Measurements from ENCODE around the gene TPM4.
A peak's percentile ranks its signal among the peaks of the same experiment; 100 is the strongest.

Gene TPM4

DNA sequence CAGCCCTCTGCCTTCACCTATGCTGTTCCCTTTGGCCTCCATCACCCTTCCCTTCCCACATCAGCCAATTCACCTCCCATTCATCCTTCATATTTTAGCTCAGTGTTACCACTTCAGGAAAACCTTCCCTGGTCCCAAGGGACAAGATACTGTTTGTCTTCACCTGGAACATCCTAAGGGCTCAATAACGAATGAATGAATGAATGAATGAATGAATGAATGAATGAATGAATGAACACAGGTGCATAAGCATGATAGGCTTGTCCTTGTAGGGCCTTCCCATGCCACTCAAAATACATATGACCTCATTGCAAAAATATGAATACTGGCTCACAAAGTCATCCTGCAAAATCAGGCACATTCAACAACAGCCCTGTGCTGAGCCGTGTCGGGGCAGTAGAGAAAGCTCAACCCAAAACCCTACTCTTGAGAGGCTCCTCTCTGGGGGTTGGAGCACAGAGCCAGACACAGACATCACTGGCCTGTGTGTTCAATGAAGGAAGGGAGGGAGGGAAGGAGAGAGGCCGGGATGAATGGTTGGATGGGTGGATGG lies 33.7 kb upstream of the TPM4 start:
- no peak for DNase-seq

DNA sequence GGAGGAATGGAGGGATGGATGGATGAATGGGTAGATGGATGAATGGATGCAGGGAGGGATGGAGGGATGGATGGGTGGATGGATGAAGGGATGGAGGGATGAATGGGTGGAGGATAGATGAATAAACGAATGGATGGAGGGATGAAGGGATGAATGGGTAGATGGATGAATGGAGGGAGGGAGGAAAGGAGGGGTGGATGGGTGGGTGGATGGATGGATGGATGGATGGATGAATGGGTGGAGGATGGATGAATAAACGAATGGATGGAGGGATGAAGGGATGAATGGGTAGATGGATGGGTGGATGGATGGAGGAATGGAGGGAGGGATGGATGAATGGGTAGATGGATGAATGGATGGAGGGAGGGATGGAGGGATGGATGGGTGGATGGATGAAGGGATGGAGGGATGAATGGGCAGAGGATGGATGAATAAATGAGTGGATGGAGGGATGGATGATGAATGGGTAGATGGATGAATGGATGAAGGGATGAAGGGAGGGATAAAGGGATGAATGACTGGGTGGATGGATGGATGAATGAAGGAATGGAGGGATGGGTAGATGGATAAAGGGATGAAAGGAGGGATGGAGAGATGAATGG lies 33.0 kb upstream of the TPM4 start:
- DNase-seq: no peak

DNA sequence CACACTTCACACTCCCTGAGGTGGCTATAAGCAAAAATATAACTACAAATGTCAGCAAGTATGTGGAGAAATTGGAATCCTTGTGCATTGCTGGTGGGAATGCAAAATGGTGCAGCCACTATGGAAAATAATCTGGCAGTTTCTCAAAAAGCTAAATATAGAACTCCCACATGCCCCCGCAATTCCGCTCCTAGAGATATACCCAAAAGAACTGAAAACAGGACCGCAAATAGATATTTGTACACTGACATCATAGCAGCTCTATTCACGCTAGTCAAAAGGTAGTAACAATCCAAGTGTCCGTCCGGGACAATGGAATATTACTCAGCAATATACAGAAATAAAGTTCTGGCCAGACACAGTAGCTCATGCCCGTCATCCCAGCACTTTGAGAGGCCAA lies 31.5 kb upstream of the TPM4 start:
- DNase-seq: no peak

DNA sequence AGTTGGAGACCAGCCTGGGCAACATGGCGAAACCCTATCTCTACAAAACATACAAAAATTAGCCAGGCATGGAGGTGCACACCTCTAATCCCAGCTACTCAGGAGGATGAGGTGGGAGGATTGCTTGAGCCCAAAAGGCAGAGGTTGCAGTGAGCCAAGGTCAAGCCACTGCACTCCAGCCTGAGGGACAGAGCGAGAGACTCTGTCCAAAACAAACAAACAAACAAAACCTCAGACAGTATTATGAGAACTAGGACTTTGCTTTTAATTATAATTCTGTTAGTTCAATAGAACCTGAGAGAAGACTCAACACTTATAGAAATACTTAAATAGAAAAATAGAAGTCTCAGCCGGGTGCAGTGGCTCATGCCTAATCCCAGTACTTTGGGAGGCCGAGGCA lies 31.1 kb upstream of the TPM4 start:
- DNase-seq: no peak

DNA sequence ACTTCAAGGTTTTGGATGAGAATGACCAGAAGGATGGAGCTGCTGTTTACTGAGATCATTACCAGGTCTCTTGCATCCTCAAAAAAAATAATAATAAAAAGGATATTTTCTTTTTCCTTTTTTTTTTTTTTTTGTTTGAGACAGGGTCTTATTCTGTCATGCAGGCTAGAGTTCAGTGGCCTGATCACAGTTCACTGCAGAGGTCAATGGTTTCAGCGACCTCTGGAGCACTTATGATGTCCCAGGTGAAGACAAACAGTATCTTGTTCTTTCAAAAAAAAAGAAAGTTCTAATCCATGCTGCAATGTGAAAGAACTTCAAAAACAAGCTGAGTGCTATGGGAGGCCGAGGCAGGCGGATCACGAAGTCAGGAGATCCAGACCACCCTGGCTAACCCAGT lies 30.4 kb upstream of the TPM4 start:
- DNase-seq: no peak

DNA sequence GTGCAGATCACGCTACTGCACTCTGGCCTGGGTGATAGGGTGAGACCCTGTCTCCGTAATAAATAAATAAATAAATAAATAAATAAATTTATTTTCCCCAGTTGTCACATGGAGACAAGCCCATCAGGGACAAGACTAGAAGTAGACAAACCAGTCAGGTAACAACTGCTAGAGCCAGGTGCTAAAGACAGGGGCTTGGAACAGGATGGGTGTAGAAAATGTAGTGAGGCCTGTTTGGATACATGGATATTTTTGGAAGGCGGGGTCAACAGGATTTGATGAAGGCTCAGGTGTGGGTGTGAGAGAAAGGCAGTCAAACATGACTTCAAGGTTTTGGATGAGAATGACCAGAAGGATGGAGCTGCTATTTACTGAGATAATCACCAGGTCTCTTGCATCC lies 27.7 kb upstream of the TPM4 start:
- no peak for DNase-seq

DNA sequence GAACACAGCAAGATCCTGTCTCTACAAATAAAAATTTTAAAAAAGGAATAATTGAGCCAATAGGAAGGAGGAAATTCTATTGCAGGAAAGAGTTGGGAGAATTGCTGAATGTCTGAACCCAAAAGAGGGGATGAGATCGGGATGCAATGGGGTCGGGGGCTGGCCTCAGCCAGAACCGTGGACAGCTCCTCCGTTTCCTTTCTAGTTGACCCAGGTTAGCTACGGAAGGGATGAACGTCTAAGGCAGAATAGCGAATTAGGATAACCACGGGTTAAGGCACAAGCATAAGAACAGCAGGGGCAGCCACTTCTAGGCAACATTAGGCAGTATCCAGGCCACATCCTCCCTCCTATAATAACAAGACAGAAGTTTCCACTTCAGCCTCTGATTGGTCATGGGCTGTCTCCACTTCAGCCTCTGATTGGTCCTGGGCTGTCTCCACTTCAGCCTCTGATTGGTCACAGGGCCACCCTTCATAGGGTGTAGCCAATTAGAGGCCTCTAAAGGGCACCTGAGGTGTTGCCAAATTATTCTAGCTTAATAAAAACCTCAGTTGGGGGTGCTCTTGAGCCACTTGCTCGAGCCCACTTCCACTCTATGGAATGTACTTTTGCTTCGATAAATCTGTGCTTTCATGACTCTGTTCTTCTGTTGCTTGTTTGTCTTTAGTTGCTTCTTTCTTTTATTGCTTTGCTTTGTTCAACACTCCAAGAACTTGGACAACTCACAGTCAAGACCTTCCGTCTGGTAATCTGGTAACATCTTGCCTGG lies 24.9 kb upstream of the TPM4 start:
- no peak for DNase-seq

DNA sequence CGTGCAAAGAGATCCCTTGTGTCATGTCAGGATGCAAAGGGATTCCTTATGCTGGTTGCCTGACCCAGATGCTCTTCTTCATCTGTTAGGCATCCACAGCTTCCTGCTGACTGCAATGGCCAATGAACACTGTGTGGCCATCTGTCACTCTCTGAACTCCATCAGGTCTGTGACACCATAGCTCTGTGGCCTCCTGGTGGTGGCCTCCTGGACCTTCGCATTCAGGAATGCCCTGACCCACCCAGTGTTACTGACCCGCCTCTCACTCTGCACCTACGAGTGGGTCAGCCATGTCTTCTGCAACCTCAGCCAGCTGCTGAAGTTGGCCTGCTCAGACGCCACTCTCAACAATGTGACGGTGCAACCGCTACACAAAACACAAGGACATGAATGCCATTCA lies 23.9 kb upstream of the TPM4 start:
- no peak for DNase-seq

DNA sequence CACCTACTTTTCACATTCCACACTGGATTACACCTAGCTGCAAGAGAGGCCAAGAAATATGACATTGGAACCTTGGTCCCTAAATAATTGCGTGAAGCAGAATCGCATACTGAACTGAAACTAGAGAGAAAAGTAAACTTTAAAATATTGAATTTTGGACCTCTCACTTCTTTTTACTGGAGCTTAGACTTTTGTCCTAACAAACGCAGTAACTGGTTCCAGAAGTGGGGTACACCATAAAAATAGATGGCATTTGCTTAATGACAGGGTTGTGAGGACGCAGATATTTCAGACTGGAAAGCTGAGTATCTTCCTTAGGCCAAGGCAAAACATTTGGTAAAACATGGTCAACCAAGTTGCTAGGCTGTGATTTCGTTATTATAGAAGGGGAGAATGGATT lies 19.2 kb upstream of the TPM4 start:
- no peak for DNase-seq

DNA sequence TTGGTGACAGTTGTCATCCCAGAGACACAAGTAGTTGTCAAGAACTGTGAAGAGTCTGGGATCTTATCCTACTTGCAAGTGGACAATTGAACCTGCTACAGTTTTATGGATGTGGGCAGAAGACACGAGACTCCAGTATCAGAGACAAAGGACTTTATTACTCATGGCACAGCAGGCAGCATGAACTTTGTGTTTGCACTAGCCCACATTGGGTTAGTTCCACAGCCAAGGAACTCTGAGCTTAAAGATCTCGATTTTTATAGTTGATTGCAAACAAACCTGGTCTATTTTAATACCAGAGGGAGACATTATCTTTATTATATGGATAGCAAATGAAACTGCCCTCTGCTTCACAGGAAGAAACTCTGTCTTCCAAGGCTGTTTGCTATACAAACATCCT lies 16.0 kb upstream of the TPM4 start:
- no peak for DNase-seq

DNA sequence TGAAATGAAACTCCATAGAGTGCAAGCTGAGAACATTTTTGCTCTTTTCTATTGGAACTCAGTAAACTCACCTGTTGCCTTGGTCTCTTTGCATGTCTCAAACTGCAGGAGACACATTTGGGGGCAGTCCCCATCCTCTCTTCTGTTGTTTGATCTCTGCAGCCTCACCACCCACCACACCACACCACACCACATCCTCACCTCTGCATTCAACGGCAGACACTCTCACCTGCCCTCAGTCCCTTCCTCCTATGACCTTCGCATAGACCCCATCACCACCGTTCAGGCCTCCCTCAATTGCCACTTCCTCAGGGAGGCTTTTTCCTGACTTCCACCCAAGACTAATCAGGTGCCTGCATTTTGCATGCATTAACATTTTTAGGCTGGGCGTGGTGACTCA lies 14.4 kb upstream of the TPM4 start:
- DNase-seq: no peak

DNA sequence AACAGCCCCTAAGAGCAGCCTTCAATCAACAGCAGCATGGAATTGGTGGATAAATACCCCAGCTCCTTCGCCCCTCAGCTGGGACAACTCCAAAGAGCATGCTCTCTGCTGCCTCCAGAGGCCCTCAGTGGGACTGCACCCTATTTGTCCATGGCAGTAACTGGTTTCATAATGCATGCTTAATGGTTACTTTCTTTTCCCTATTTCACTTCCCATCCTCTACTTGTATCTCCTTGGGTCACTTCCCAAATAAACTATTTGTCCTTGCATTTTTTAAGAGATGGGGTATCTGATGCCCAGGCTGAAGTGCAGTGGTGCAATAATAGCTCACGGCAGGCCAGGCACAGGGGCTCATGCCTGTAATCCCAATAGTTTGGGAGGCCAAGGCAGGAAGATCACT lies 13.5 kb upstream of the TPM4 start:
- DNase-seq: peak in 1 of 2 experiments; percentile 31

DNA sequence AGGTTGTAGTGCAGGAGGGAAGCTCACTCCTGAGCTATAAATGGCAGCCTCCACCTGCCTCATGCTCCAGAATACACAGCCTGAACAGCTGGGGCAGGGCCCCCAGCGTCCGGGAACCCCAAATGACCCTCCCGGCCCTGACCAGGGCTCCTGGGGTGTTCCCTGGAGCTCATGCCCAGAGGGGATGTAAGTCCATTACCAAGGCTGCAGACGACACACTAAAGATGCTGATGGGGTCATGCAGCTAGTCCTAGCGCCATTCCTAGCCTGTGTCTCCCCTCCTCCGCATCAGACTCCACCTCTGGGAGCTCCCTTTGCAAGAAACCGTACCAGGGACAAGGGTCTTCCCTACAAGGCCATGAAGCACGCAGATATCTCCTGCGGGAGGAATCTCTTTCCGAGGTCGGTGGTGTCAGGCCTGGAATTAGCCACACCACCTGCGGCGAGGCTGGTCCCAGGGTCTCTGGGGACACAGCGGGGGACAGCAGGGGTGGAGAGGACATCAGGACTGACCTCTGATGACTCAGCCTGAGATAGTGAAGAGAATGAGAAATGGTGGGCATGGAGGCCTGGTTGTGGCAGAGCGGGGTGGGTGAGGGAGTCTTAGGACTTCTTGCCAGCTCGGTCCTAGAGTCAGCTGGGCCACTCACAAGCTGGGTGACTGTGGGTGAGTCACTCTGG lies 11.9 kb upstream of the TPM4 start:
- DNase-seq: no peak

DNA sequence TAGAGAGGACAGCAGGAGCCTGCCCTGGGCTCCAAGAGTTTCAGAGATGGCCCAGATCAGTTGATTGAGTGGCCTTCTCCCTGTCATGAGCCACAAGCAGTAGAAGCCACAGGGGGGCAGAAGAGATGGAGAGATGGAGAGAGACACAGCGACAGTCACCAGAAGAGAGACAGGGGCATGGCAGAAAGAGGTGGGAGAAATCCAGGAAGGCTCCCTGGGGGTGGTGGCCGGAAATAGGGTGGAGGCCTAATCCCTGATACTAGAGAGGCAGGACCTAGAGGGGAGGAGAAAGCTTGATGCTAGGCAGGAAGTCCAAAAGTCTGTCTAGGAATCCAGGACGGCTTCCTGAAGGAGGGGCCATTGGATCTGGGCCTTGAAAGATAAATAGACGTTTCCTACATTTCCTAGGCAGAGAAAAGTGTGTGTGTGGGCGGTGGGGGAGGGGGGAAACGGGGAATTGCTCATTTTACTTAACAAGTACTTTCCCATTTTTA lies 9.6 kb upstream of the TPM4 start:
- peak in 1 of 2 experiments; percentile 25 for DNase-seq

DNA sequence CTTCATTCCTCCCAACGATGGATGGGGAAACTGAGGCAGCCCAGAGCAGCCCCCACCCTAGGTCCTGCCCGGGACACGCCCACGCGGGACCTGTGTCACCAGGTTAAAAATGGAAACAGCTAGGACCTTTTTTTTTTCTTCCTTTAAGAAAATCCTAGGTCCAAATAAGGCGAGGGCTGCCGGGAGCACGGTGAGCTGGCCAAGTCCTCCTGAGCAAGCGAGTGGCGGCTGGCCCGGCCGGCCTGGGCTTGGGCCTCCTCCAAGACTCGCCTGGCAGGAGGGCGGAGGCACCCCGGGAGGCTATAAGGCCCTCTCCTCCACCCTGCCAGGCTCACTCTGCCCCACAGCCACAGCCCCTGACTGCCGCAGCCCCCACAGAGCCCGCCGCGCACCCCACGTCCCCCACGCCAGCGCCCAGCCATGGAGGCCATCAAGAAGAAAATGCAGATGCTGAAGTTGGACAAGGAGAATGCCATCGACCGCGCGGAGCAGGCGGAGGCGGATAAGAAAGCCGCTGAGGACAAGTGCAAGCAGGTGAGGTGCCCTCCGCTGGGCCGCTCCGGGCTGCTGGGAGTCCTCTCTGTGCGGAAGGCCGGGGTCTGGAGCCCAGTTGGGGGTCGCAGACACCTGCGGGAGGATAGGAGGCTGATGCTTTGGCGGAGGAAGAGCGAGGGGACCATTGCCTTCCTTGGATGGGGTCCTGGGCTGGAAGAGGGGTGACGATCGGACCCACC lies 8.9 kb upstream of the TPM4 start:
- no peak for DNase-seq

DNA sequence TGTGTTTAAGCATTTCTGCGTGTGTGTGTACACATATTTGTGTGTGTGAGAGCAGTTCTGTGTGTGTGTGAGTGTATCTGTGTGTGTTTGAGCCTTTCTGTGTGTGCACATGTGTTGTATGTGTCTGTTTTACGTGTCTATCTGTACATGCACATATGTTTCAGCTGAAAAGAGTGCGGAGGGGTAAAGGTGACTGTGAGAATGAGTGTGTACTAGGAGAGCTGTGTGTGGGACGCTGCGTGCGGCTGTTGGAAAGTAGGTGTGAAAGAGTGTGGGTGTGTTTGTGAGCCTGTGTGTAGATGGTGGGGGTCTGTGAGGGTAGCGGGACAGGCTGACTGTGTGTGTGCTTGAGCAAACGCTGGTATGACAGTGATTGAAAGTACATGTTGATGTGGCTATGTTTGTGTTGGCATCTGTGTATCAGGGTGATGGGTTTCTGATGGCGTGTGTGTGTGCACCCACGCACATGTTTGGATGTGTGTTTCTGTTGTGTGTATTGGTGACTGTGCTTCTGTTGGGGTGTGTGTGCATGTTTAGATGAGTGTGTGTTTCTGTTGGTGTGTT lies 7.5 kb upstream of the TPM4 start:
- no peak for DNase-seq

DNA sequence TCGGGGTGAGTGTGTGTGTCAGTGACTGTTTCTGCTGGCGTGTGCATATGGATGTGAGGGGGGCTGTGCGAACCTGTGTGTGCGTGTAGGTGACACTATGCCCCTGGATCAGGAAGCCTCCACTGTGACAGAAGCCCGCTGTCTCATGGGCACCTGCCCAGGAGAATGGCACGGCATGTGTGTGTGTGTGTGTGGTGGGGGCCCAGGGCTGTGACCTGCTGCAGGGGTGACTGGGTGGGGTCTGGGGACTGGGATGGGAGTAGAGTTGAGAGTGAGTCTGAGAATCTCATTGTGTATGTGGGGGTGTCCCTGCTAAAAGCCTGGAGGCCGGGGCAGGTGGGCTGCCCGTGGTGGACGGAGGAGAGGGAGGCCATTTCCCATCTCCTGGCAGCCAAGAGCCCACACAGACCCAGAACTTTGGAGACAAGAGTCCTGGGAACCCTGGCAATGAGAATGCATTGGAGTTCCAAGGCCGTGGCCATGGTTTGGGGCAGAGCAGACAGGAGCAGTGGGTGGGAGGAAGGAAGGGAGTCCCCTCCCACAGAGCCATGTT lies 6.4 kb upstream of the TPM4 start:
- DNase-seq: no peak

DNA sequence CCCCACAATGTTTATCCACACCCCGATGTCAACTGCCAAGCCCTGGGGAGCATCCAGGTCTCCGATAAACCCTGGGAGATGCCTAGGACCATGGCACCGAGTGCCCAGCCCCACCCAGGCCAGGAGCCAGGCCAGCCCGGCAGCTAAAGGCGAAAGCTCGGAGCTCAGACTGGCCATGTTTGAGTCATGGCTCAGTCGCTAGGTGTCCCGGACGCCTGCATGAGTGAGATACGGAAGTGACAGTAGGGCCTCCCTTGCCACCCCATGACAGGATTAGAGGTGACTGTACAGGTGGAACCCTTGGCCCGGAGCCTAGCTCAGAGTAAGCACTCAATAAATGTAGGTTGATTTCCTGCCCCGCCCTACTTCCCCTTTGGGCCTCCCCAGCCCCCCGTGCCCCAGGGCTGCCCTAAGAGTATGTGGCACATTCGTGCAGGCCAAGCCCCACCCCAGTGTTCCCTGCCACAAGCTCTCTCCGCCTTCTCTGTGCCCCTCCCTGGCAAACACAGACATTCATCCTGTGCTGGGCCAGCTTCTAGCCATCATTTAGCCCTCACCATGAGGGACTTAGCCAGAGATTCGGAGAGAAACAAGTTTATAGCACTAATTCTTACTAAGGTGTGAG lies 5.8 kb upstream of the TPM4 start:
- DNase-seq: no peak

DNA sequence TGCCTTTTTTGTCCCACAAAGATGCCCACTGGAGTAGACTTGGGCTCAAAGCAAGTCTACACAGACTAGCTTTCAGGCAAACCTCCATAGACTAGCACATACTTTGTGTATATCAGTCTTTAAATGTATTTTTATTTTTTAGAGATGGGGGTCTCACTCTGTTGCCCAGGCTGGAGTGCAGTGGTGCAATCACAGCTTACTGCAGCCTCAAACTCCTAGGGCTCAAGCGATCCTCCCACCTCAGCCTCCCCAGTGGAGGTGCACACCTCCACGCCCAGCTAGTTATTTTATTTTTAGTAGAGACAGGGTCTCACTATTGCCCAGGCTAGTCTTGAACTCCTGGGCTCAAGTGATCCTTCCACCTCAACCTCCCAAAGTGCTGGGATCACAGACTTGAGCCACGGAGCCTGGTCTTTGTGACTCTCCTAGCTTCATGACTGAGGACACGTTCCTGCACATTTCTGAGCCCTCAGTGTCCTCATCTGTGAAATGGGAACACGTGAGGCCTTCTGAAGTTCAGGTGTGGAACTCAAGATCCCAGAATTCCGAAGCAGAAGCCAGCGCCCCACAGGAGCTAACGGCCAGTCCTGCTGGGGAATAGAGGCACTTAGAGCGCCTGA lies 5.1 kb upstream of the TPM4 start:
- no peak for DNase-seq

DNA sequence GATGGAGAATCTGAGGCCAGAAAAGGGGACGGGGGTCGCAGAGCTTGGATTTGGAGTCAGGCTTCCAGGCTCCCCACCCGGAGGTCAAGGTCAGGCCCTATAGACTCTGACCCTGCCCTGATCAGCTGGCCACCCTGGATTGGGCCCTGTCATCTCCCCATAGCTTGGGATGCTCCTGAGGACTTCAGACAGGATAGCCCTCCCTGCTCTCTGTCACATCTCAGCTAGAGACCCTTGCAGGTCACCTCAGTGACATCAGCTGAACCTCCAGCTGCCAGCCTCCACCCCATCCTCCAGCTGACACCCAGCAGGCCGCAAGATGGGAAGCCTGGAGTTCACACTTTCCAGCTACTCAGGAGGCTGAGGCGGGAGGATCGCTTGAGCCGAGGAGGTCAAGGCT lies 2.8 kb upstream of the TPM4 start:
- DNase-seq: no peak

DNA sequence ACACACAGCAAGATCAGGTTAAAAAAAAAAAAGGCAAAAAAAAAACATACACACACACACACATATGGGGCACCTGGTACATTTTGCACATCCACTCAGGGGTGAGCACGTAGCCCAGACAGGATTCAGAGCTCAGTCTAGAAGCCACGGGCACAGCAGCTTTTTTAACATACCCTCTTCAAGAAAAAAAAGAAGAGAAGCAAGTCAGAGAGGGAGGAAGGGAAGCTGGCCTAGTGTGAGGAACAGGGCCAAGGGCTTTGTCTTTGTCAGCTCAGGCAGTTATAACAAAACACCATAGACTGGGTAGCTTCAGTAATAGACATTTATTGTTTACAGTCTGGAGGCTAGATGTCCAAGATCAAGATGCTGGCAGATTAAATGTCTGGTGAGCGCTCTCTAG lies 2.3 kb upstream of the TPM4 start:
- no peak for DNase-seq

Measured in SW 1271 (cell line).